HG02970 (cell line): ENCODE data around the gene SERTAD2.

Source experiments
- ATAC-seq: cut with Tn5 transposase; IDR thresholded peaks from one replicate; pipeline ENCODE4 v1.9.1; 2021; ENCODE audit warnings: mild to moderate bottlenecking, moderate library complexity, moderate number of reproducible peaks; ENCODE audit not compliant: unreplicated experiment, low FRiP score

The SERTAD2 gene

GRCh38 chr2:64653109-64654062, at the start of gene SERTAD2:
Gene SERTAD2, minus strand, starts transcription at chr2:64653913. Its CDS starts 17,042 bp downstream, at chr2:64636871.
- ATAC-seq, result peak; percentile 63

GRCh38 chr2:64700133-64700809, 46.6 kb upstream of the SERTAD2 start:
- no peak for ATAC-seq

- ATAC-seq, result no peak
Measured at GRCh38 chr2:64699712-64700111, 46.0 kb upstream of the SERTAD2 start.

GRCh38 chr2:64698668-64699444, 45.1 kb upstream of the SERTAD2 start:
- peak; percentile 47 for ATAC-seq

GRCh38 chr2:64698177-64698643, 44.5 kb upstream of the SERTAD2 start:
- ATAC-seq, result no peak

GRCh38 chr2:64697297-64698176, 43.8 kb upstream of the SERTAD2 start:
- ATAC-seq, result no peak

- ATAC-seq, result no peak
Measured at GRCh38 chr2:64696636-64697035, 42.9 kb upstream of the SERTAD2 start.

GRCh38 chr2:64695721-64696261, 42.1 kb upstream of the SERTAD2 start:
- ATAC-seq, result no peak

GRCh38 chr2:64692401-64692800, 38.7 kb upstream of the SERTAD2 start:
- no peak for ATAC-seq

GRCh38 chr2:64688909-64689308, 35.2 kb upstream of the SERTAD2 start:
- ATAC-seq, result no peak

- no peak for ATAC-seq
Measured at GRCh38 chr2:64686283-64686956, 32.7 kb upstream of the SERTAD2 start.

GRCh38 chr2:64685430-64685829, 31.7 kb upstream of the SERTAD2 start:
- no peak for ATAC-seq

GRCh38 chr2:64683771-64684510, 30.2 kb upstream of the SERTAD2 start:
- ATAC-seq, result no peak

- no peak for ATAC-seq
Measured at GRCh38 chr2:64681479-64681967, 27.8 kb upstream of the SERTAD2 start.

- no peak for ATAC-seq
Measured at GRCh38 chr2:64679673-64680425, 26.1 kb upstream of the SERTAD2 start.

GRCh38 chr2:64678771-64679590, 25.3 kb upstream of the SERTAD2 start:
- no peak for ATAC-seq
